Measurements from ENCODE around the gene HLA-DOB.

GRCh38 chr6:32827025-32827424 lies 10.2 kb upstream of the HLA-DOB start:
- TF ChIP-seq CTCF (IDR thresholded peaks at IDR 0.05) (no peak), POLR2A (IDR thresholded peaks at IDR 0.05) (no peak)

All from adrenal gland (tissue), 5 donors.